Stomach (tissue), 9 donors: ENCODE measurements around the gene KRT8. TPM values are rescaled to one million over a fixed set of nuclear protein-coding genes. Genes with fewer than 3 reads are reported as not detected.
A peak's percentile ranks its signal among the peaks of the same experiment; 100 is the strongest.

Experiments
- DNase-seq, 2 donors: peaks; one replicate each; pipeline versions ENCODE4 v3.0.0 to v3.0.0-alpha.2; 2013 to 2019
- H3K27ac ChIP-seq, 5 donors: fragments of 200-600 bp in 4 of 5; sonication (generic) in 4 of 5; one replicate each; pipeline ENCODE4 v1.5.1; 2013 to 2019; ENCODE audit warnings: mild to moderate bottlenecking in 1 of 5, moderate library complexity in 1 of 5
- H3K27me3 ChIP-seq, 3 donors: fragments of 200-600 bp; sonication (generic); one replicate each; pipeline ENCODE4 v1.5.1; 2017 to 2019; ENCODE audit warnings: mixed run types in 1 of 3
- H3K36me3 ChIP-seq, 4 donors: fragments of 200-600 bp; sonication (generic); 1 replicate in 3 of 4; 2 replicates in 1 of 4; pipeline ENCODE4 v1.5.1; 2016 to 2019
- H3K4me1 ChIP-seq, 4 donors: fragments of 200-600 bp; sonication (generic); one replicate each; pipeline ENCODE4 v1.5.1; 2016 to 2019
- H3K4me3 ChIP-seq, 4 donors: fragments of 200-600 bp; sonication (generic) in 3 of 4; one replicate each; pipeline ENCODE4 v1.5.1; 2016 to 2019; ENCODE audit warnings: mild to moderate bottlenecking in 1 of 4
- H3K9me3 ChIP-seq, 4 donors: fragments of 200-600 bp; sonication (generic); one replicate each; pipeline ENCODE4 v1.5.1; 2016 to 2019
- EP300 ChIP-seq: sonication (generic); formaldehyde crosslinking; IDR thresholded peaks from one replicate; pipeline ENCODE4 v1.6.1; 2017; ENCODE audit warnings: antibody characterized with exemption
- POLR2A ChIP-seq, 4 donors: fragments of 450-650 bp; IDR thresholded peaks; one replicate each; pipeline ENCODE4 v1.6.1; 2016; ENCODE audit warnings: antibody characterized with exemption in 4 of 4, control low read depth in 2 of 4, mild to moderate bottlenecking in 1 of 4, moderate library complexity in 1 of 4
- POLR2AphosphoS5 ChIP-seq, 3 donors: sonication (generic); formaldehyde crosslinking; IDR thresholded peaks; one replicate each; pipeline ENCODE4 v1.6.1; 2016; ENCODE audit warnings: antibody characterized with exemption in 3 of 3
- WGBS, 5 donors: extraction: QIAGEN DNeasy Blood & Tissue Kit in 3 of 5; methylation state at CpG; one replicate each; pipeline versions ENCODE4 v1.1.5 to v1.1.7; 2013 to 2018; 5-methylcytosine and 5-hydroxymethylcytosine counted together
- intact Hi-C: fragments of 100-400 bp; cut with DNase I; formaldehyde crosslinking; loops from one replicate; pipeline ENCODE4 v1.15.1; 2023; ENCODE audit warnings: low total_unique reads
- polyA plus RNA-seq, 3 donors: library from polyadenylated mRNA; stranded (reverse); fragments of 200-250 nt; gene quantifications; one replicate each; pipeline ENCODE4 v1.2.3, GENCODE V29; 2013
- total RNA-seq, 5 donors: library from RNA; depleted of rRNA; stranded (reverse); fragments of >200 nt; gene quantifications; one replicate each; pipeline versions ENCODE4 v1.1.0 to v1.2.3, GENCODE V29; 2014 to 2016
- TF ChIP-seq, protein P1 (sequence below), 7 experiments: fragments of 450-650 bp in 4 of 7; fragments of 200-600 bp in 3 of 7; sonication (generic) in 3 of 7; IDR thresholded peaks; one replicate each; pipeline ENCODE4 v1.5.1; 2016 to 2019; ENCODE audit warnings: antibody characterized with exemption in 7 of 7, control low read depth in 2 of 7, mild to moderate bottlenecking in 1 of 7
- donor health status: healthy with polysubstance abuse.
- donor health status: Bipolar disorder and iron deficiency.
- donor health status: healthy.

The KRT8 gene
- total and polyA plus RNA-seq, 8 donors: 71.2 to 1,740 (median 607) TPM

GRCh38 chr12:52876372-52876771, 28.5 kb downstream of the KRT8 start:
- DNase-seq: peak; percentile 56 to 63
- Histone ChIP-seq H3K4me3 (no peak overlapping the region), H3K27ac (peak overlapping the region in 3 of 5 donors; percentile 0 to 38 (median 29)), H3K27me3 (peaks cover 0 to 13% (median 0%) of the 10 kb centered on the region in 3 donors), H3K9me3 (no peaks in the 10 kb centered on the region), H3K36me3 (no peaks in the 10 kb centered on the region), H3K4me1 (peaks cover 31 to 64% (median 50%) of the 10 kb centered on the region in 4 donors)
- TF ChIP-seq POLR2A (IDR thresholded peaks at IDR 0.05) (no peak), POLR2AphosphoS5 (IDR thresholded peaks at IDR 0.05) (peak in 1 of 3 donors; percentile 43), EP300 (no peak)
- TF ChIP-seq, protein P1, sequence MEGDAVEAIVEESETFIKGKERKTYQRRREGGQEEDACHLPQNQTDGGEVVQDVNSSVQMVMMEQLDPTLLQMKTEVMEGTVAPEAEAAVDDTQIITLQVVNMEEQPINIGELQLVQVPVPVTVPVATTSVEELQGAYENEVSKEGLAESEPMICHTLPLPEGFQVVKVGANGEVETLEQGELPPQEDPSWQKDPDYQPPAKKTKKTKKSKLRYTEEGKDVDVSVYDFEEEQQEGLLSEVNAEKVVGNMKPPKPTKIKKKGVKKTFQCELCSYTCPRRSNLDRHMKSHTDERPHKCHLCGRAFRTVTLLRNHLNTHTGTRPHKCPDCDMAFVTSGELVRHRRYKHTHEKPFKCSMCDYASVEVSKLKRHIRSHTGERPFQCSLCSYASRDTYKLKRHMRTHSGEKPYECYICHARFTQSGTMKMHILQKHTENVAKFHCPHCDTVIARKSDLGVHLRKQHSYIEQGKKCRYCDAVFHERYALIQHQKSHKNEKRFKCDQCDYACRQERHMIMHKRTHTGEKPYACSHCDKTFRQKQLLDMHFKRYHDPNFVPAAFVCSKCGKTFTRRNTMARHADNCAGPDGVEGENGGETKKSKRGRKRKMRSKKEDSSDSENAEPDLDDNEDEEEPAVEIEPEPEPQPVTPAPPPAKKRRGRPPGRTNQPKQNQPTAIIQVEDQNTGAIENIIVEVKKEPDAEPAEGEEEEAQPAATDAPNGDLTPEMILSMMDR (IDR thresholded peaks at IDR 0.05): no peak
- intact Hi-C loops: loop anchor here (5.0 kb wide), 2 partner anchors 509 to 724 kb away; partner anchors contain the start of gene KRT85
- WGBS, 5 donors: 39 to 70% (median 46%) methylated on average over 4 to 7 of the region's 7 CpGs

- H3K36me3 ChIP-seq: no peaks in the 10 kb centered on the region
- intact Hi-C loops: loop anchor here (5.0 kb wide), 2 partner anchors 508 to 723 kb away; partner anchors contain the start of gene KRT85
- H3K27ac ChIP-seq: peak overlapping the region; percentile 22 to 88 (median 84)
- H3K4me3 ChIP-seq: peak overlapping the region; percentile 33 to 52 (median 48)
- WGBS, 5 donors: 67 to 87% (median 69%) methylated on average over 8 to 10 of the region's 10 CpGs
- no peak for TF ChIP-seq POLR2A (IDR thresholded peaks at IDR 0.05)
- TF ChIP-seq EP300: no peak
- TF ChIP-seq, protein P1 (IDR thresholded peaks at IDR 0.05): no peak
- TF ChIP-seq POLR2AphosphoS5 (IDR thresholded peaks at IDR 0.05): no peak
- DNase-seq: no peak
- peaks cover 34 to 73% (median 57%) of the 10 kb centered on the region in 4 donors for H3K4me1 ChIP-seq
- H3K27me3 ChIP-seq: no peaks in the 10 kb centered on the region
- no peaks in the 10 kb centered on the region for H3K9me3 ChIP-seq
These were observed 30.1 kb downstream of the KRT8 start for GRCh38 chr12:52874573-52875435.

DNA sequence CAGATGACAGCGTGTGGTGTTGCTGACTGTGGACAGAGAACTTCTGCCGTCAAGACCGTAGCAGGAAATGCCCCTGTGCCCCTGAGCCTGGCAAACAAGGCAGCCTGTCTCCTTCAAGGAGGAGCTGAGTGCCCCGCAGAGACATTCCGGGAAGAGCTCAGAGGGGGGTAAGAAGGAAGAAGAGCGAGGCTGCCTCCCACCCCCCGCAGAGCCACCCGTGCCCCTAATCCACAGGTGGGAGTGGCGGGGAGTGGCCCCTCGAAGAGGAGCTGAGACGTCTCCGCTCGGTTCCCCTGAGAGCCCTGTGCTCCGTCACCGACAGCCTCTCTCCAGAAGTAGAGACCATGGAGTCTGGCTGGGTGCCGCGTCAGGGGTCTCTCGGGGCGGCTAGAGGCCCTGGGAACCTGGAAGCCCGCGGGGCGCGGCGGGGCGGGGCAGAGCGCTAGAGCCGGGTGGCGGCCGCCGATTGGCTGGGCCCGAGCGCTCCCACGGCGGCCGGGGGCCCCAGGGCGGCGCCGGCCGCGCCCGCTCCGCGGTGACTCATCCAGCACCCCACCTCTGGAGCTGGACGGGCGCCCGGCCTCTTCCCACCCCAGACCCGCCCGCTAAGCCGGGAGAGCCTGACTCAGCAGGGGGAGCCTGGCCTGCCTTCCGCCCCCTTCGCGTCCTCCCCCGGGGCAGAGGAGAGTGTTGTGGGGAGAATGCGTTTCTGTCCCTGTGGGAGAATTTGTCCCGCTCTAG, 30.9 kb downstream of the KRT8 start:
- intact Hi-C loops: no loop called here
- WGBS, 5 donors: 1 to 2% (median 1%) methylated on average over 15 to 55 of the region's 55 CpGs
- H3K9me3 ChIP-seq: no peaks in the 10 kb centered on the region
- DNase-seq: peak; percentile 87 to 96
- peak overlapping the region; percentile 81 to 88 (median 84) for H3K27ac ChIP-seq
- H3K36me3 ChIP-seq: no peaks in the 10 kb centered on the region
- peak in 2 of 3 donors; percentile 56 to 60 for TF ChIP-seq POLR2AphosphoS5 (IDR thresholded peaks at IDR 0.05)
- no peak for TF ChIP-seq POLR2A (IDR thresholded peaks at IDR 0.05)
- no peak for TF ChIP-seq EP300
- TF ChIP-seq, protein P1 (IDR thresholded peaks at IDR 0.05): no peak
- peaks cover 26 to 65% (median 49%) of the 10 kb centered on the region in 4 donors for H3K4me1 ChIP-seq
- H3K4me3 ChIP-seq: peak overlapping the region; percentile 33 to 52 (median 48)
- H3K27me3 ChIP-seq: no peaks in the 10 kb centered on the region

DNA sequence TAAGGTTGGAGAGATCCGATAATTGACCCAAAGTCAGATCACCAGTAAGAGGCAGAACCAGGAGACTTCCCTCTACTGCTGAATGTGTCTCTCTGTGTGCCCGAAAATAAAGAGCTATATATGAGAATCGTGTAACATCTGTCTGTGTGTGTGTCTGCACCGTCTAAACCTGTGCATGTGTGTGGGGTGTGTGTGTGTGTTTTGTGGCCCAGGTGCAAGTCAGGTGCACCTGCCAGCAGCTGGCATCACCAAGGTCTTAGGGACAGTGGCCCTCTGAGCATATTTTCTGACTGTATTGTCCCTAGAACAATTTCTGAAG, 31.4 kb downstream of the KRT8 start:
- no peaks in the 10 kb centered on the region for H3K36me3 ChIP-seq
- H3K4me1 ChIP-seq: peaks cover 24 to 60% (median 47%) of the 10 kb centered on the region in 4 donors
- H3K27ac ChIP-seq: peak overlapping the region; percentile 81 to 88 (median 84)
- no peak for TF ChIP-seq POLR2A (IDR thresholded peaks at IDR 0.05)
- TF ChIP-seq, protein P1 (IDR thresholded peaks at IDR 0.05): no peak
- no peak for TF ChIP-seq EP300
- no peak for TF ChIP-seq POLR2AphosphoS5 (IDR thresholded peaks at IDR 0.05)
- no peak for DNase-seq
- peak overlapping the region; percentile 33 to 52 (median 48) for H3K4me3 ChIP-seq
- no peaks in the 10 kb centered on the region for H3K27me3 ChIP-seq
- WGBS, 5 donors: 45 to 59% (median 48%) methylated on average over 4 of the region's 4 CpGs
- H3K9me3 ChIP-seq: no peaks in the 10 kb centered on the region
- intact Hi-C loops: no loop called here
